NB4 (cell line): ENCODE results near the gene MYADML2.
A peak's percentile ranks its signal among the peaks of the same experiment; 100 is the strongest.

Experiments used
- DNase-seq: peaks from one replicate; pipeline ENCODE4 v3.0.0; 2010; ENCODE audit warnings: low read depth
- H3K4me3 ChIP-seq: one replicate; pipeline ENCODE4 v1.5.1; 2011; ENCODE audit warnings: mild to moderate bottlenecking, low read depth, low read length, moderate library complexity
- MYC ChIP-seq: IDR thresholded peaks from 2 replicates; pipeline ENCODE4 v1.6.1; 2011; ENCODE audit warnings: low read depth, low read length
- POLR2A ChIP-seq: IDR thresholded peaks from 2 replicates; pipeline ENCODE4 v1.6.1; 2011; ENCODE audit warnings: mild to moderate bottlenecking; ENCODE audit not compliant: insufficient read length; ENCODE audit errors: extremely low read depth
- TF ChIP-seq, protein P1 (sequence below): IDR thresholded peaks from 2 replicates; pipeline ENCODE4 v1.6.1; 2011; ENCODE audit warnings: low read depth, low read length
- TF ChIP-seq, protein P2 (sequence below): IDR thresholded peaks from one replicate; pipeline ENCODE4 v1.5.1; 2012; ENCODE audit warnings: low read depth, low read length

The MYADML2 gene

DNA sequence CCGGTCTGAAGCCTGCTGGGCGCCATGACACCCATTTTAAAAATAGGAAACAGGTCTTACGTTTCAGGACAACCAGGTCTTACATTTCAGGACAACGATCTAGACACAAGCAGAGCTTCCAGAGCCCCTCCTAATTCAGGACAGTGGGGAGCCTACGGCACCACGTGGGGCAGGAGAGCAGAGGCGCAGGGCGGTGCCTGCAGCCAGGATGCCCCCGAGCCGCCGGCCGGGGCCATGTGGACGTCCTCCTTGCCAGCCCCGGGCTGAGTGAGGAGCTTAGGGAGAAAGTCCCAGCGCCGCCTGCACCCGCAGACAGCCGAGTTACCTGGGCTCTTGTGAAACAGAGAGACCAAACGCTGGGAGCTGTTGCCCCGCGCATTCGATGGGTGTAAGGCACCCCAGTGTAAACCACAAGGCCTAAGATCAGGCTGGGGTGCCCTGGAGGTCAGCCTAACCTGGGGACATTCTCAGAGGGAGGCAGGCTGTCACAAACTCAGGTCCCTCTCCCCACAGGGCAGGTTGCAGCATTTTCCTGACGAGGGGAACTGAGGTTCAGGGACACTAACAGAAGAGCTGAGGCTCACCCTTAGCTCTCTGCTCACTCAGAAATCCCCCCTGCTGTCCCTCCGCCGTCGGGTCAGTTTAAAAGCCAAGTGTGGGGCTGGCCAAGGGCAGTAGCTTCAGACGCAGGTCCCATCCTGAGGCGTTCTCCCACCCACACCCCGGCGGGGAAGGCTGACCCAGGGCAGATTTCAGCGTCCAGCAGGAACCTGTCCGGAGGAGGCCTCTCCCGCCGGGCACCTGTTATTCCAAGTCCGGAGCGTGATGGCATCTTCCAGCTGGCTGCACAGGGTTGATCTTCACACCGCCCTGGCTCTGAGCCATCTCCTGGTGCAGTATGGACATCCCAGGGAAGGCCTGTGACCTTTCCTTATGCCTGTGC is 15.7 kb upstream of the MYADML2 start:
- TF ChIP-seq, protein P1, sequence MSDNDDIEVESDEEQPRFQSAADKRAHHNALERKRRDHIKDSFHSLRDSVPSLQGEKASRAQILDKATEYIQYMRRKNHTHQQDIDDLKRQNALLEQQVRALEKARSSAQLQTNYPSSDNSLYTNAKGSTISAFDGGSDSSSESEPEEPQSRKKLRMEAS = no peak
- TF ChIP-seq POLR2A (no peak), MYC (no peak)
- TF ChIP-seq, protein P2, sequence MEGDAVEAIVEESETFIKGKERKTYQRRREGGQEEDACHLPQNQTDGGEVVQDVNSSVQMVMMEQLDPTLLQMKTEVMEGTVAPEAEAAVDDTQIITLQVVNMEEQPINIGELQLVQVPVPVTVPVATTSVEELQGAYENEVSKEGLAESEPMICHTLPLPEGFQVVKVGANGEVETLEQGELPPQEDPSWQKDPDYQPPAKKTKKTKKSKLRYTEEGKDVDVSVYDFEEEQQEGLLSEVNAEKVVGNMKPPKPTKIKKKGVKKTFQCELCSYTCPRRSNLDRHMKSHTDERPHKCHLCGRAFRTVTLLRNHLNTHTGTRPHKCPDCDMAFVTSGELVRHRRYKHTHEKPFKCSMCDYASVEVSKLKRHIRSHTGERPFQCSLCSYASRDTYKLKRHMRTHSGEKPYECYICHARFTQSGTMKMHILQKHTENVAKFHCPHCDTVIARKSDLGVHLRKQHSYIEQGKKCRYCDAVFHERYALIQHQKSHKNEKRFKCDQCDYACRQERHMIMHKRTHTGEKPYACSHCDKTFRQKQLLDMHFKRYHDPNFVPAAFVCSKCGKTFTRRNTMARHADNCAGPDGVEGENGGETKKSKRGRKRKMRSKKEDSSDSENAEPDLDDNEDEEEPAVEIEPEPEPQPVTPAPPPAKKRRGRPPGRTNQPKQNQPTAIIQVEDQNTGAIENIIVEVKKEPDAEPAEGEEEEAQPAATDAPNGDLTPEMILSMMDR = no peak
- no peak for DNase-seq
- no peak overlapping the region for H3K4me3 ChIP-seq

DNA sequence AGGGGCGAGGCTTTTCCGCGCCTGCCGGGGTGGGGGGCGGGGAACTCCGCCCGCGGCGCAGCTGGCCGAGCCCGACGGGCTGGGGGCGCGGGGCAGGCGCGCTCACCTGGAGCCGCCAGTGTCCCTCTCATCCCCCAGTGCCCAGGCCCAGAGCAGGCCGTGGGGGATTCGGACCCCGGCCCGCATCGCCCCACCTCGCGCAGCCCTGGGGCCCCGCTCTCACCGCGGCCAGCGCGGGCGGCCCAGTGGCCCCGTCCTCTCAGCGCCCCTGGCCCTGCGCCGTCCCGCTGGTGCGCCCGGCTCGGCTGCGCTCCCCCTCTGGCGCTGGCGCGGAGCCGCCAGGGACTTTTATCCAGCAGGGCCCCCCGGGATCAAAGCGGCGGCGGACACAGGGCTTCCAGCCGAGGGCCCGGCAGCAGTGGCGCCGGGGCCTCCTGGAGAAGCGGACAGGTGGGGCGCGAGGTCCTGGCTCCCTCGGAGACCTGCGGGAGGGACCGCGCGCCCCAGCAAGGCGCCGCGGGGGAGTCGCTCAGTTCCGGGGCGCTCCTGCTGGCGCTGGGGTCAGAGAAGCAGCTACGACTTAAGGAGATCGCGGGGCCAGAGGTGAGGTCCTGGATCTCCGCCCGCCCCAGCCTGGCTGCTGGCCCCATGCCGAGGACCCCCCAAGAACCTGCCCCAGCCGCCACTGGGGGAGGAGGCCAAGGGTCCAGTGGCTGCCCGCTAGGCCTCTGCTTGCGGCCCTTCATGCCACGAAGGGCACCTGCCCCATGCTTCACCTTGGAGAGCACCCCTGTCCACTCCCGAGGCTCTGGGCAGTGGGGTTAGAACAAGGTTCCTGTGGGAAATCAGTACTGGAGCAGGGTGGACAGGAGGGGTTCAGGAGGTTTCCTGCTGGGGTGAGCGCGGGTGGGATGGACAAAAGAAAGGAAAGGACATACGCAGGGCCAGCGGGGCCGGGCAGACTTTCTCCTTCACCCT is 14.8 kb upstream of the MYADML2 start:
- no peak for TF ChIP-seq POLR2A
- no peak for TF ChIP-seq MYC
- no peak overlapping the region for H3K4me3 ChIP-seq
- no peak for DNase-seq

GRCh38 chr17:81961087-81961511 is 14.1 kb upstream of the MYADML2 start, which contains the start of gene NOTUM:
TSS of gene NOTUM (minus strand) at chr17:81961187. CDS start at chr17:81960909, 278 bp downstream.
- peak; percentile 56 for DNase-seq
- TF ChIP-seq, protein P2 = no peak
- TF ChIP-seq POLR2A (no peak), MYC (no peak)
- TF ChIP-seq, protein P1 = no peak
- no peak within 1 kb of the TSS for H3K4me3 ChIP-seq

DNA sequence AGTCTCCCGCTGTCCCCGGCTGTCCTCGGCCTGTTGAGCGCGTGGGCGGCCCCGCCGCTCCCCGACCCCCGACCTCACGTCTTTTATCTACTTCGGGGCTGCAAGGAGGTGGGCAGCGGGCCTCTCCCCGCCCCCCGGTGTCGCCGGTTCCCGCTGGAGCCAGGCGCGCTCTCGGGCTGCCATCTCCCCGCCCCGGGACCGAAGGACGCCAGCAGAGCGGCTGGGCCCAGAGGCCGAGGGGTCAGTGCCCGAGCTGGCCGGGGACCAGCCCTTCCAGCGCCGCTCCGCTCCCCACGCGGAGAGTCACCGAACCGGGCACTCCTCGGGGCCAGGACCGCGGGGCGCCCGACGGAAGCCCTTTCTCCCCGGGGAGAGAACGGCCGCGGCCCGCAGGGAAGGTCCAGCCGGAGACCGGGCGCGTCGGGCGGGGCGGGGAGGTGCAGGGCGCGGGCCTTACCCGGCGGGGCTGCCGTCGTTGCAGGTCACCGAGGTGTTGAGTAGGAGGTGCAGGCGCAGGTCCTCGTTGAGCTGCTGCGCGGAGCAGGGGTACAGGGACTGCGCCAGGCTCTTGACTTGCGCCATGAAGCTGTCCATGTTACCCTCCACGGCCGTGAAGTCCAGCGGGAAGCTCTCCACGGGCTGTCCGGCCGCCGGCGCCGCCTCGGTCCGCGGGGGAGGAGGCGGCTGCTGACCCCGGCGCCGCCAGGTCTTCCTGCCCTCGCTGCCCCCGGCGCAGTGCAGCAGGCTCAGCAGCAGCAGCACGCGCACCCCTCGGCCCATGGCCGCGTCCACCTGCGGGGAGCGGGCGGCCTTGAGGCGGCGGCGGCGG is 13.3 kb upstream of the MYADML2 start:
- no peak for TF ChIP-seq MYC
- TF ChIP-seq, protein P2 = no peak
- TF ChIP-seq, protein P1 = no peak
- no peak for TF ChIP-seq POLR2A
- DNase-seq = no peak
- no peak overlapping the region for H3K4me3 ChIP-seq

- peak; percentile 52 for DNase-seq
- TF ChIP-seq, protein P2 = no peak
- TF ChIP-seq POLR2A = no peak
- no peak for TF ChIP-seq MYC
- TF ChIP-seq, protein P1 = no peak
- no peak overlapping the region for H3K4me3 ChIP-seq
Measured at GRCh38 chr17:81959362-81960129, 12.5 kb upstream of the MYADML2 start.
